ENCODE data around the gene DTYMK. TPM values are rescaled to one million over a fixed set of nuclear protein-coding genes. Genes with fewer than 3 reads are reported as not detected.
"Not testable (repeated sequence)": the region's sequence is repeated elsewhere in the genome, so short reads cannot be mapped to it uniquely, and the experiment has no call there.

Gene DTYMK, protein sequence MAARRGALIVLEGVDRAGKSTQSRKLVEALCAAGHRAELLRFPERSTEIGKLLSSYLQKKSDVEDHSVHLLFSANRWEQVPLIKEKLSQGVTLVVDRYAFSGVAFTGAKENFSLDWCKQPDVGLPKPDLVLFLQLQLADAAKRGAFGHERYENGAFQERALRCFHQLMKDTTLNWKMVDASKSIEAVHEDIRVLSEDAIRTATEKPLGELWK
- 13.8 TPM for total RNA-seq

DNA sequence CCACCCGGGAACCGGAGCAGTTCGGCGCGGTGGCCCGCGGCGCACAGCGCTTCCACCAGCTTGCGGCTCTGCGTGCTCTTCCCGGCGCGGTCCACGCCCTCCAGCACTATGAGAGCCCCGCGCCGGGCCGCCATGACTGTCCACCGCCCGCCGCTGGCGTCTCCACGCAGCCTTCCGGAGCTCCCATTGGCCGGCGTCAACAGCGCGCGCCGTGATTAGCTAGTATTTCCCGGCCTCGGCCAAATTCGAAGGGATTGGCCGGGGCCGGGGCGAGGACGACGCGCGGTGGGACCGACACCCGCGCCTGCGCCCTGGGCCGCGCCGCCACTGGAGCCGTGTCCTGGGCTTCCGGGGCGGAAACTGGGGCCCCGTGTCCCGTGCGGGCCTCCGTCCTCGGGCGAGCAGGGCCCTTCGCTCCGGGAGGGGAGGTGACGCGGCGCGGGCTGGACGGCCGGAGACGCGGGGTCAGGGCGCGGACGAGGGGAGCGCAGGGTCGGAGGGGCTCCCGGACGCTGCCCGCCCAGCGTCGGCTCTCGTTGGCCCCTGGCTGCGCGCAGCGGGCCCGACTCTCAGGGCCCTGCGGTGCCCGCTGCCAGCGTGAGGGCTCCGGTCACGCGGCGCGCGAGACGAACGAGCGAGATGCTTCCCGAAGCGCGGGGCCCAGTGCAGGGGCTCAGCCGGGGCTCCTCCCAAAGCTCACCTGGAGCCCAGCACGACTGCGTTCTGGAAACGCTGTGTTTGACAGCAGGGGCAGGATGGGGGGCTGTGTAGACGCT, at the start of gene DTYMK:
TSS of gene DTYMK (minus strand) at position 166 of the 776 bp plus-strand sequence. CDS start at position 134, 32 bp downstream.
- peak; percentile 91 for DNase-seq

DNA sequence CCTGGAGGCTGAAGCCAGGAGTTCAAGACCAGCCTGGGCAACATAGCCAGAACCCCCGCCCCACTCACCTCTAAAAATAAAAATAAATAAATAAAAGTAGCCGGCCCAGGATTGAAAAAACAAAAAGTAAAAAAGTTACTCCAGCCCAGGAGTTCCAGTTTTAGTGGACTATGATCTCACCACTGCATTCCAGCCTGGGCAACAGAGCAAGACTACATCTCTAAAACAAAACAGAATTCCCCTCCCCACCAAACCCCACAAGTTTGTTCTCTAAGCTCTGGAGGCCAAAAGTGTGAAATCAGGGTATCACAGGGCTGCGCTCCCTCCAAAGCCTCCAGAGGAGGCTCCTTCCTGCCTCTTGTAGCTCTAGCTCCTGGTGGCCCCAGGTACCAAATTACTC, 49.5 kb upstream of the DTYMK start:
- no peak for DNase-seq

DNA sequence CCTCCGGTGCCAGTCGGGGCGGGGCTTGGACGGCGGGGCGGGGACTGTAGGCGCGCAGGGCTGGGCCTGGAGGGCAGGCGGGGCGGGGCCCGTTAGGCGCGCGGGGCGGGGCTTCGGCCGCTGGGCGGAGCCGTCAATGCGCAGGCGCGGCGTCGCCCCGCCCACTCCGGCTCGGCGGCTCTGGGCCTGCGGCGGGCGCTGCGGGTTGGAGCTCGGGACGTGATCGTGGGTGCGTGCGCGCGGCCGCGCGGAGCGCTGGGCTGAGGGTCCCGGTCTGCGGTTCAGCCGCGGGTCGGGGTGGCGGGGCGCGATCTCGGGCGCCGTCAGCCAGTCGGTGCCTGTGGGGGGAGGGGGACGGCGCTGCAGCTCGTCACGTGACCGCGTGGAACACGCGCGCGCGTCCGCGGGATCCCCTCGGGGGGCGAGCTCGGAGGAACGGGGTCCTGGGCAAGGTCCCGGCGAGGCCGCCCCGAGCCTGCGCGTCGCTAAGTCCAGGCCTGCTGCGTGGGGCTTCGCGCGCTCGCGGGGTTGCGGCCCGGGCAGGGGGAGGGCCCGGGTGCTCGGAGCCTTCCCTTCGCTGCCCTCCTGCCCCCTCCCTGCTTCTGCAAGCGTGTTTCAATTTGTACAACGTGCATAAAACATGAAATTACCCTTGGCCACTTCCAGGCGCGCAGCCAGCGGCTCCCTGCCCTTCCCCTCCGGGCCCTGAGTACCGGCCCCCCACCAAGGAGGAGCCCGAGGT, 48.0 kb upstream of the DTYMK start, which contains the start of gene D2HGDH:
TSS of gene D2HGDH (plus strand) at position 164 of the 742 bp plus-strand sequence. CDS start 595 bp downstream, outside the sequence.
- DNase-seq: peak; percentile 69

DNA sequence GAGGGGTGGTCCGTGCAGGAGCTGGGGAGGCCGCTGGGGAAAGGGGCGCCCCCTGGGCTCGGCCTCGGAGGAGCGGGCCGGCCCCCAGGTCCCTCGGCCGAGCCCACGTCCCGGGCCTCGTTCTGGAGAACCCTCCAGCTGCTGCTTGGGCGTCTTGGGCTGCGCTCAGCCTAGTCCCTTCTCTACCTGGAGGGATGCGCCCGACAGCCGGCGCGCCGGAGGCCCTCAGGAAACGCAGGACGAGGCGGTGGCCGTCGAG, 47.5 kb upstream of the DTYMK start:
- no peak for DNase-seq

DNA sequence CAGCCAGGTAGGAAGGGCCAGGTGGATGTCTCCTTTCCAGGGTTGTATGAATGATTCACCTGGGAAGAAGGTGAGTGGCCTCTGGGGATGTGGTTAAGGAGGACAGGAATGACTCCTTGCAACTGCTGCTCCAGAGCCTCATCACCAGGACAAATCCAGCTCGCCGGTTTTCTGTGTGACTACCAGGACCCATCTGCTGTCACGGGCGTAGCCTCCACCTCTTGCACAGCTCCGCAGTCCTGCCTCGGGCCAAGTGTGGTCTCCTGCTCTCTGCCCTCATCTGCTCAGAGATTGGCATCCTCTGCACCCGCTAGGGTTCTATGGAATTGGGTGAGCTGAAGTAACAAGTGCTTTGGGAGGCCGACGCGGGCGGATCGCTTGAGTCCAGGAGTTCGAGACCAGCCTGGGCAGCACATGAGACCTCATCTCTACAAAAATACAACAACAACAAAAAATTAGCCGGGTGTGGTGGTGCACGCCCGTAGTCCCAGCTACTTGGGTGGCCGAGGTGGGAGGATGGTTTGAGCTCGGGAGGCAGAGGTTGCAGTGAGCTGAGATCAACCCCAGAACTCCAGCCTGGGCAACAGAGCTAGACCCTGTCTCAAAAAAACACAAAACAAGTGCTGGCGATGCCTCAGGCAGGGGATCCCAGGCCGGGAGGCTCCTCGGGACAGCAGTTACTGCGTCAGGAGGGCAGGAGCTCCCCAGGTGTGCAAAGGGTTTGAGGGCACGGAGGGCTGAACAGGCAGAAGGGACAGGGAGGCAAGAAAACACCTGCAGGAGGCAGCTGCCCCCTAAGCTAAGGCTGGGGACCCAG, 47.0 kb upstream of the DTYMK start:
- no peak for DNase-seq

DNA sequence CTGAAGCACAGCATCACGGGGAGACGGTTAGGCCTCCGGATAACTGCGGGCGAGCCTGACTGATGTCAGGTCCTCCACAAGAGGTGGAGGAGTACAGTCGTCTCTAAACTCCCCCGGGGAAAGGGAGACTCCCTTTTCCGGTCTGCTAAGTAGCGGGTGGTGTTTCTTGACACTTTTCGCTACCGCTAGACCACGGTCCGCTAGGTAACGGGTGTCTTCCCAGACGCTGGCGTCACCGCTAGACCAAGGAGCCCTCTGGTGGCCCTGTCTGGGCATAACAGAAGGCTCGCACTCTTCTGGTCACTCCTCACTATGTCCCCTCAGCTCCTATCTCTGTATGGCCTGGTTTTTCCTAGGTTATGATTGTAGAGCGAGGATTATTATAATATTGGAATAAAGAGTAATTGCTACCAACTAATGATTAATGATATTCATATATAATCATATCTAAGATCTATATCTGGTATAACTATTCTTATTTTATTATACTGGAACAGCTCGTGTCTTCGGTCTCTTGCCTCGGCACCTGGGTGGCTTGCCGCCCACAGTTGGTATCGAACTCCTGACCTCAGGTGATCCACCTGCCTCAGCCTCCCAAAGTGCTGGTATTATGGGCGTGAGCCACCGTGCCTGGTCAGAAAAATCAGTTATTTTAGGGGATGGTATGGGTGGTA, 46.0 kb upstream of the DTYMK start:
- DNase-seq: not testable (repeated sequence)

DNA sequence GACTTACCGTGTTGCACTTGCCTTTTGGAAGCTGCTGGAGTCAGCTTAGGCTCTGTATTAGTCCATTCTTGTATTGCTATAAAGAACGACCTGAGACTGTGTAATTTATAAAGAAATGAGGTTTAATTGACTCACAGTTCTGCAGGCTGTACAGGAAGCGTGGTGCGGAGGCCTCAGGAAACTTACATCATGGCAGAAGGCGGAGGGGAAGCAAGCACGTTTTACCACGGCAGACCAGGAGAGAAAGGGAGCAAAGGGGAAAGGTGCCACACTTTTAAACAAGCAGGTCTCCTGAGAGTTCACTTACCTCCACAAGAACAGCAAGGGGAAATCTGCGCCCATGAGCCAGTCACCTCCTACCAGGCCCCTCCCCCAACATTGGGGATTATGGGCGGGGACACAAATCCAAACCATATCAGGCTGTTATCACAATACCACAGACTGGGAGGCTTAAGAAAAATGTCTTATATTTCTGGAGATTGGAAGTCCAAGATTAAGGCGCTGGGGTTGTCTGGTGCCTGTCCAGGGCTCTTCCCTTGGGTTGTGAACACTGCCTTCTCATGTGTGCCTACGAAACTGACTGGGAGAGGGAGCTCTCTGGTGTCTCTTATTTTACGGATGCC, 44.2 kb upstream of the DTYMK start:
- DNase-seq: no peak

DNA sequence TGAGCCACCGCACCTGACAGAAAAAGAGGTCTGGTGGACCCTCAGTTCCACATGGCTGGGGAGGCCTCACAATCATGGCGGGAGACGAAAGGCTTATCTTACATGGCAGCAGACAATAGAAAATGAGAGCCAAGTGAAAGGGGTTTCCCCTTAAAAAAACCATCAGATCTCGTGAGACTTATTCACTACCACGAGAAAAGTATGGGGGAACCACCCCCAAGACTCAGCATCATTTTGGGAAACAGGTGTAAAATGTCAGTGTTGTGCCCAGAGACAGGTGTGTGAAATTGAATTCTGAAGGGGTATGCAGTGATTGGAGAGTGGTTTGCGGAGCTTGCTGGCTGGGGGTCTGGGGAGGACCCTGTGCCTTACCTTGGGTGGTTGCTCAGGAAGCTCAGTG, 43.3 kb upstream of the DTYMK start:
- no peak for DNase-seq

DNA sequence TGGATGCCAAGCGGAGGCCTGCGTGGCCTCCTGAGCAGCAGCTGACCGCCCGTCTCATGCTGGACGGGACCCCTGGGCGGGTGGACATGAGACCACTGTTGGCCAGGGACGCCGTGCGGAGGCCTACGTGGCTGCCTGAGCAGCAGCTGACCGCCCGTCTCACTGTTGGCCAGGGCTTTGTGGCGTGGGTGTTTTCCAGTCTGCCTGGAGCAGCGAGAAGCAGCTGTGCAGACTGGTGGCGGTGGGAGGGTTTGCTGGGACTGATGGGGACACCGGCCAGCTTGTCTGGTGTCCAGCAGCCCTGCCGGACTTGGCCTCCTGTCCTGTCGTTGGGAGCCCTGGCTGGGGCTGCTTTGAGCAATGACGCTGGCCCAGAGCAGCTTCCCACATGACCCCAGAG, 42.0 kb upstream of the DTYMK start:
- no peak for DNase-seq

DNA sequence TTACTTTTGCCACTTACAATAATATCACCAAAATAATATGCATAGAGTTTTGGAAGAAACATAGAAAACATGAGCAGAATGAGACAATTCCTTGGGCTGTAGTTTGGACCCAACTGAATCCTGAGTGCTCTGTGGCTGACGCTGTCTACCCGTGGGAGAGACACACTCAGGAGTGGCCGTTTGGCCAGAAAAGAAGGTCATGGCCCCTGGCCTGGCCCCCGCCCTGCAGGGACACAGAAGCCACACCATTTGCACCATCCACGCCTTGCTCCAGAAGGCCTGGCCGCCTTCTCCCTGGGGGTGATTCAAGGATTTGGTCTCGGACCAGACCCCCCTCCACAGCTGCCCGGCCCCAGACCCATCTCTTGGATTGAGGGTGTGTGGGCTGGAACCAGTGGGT, 41.4 kb upstream of the DTYMK start:
- no peak for DNase-seq

DNA sequence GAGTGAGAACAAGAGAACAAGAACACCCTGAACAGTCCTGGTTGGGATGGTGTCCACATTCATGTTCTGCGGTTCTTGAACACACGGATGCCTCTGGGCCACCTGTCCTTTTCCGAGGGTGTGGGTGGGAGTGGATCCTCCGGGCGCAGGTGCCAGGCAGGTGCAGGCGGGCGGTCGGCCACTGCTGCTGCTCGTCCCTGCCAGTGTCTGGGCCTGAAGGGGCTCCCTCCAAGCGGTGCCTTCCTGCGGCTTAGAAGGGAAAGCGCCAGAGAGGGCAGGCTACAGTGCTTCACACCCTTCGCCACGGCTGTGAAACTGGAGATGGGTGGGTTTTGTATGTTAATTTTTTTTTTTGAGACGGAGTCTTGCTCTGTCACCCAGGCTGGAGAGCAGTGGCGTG, 39.8 kb upstream of the DTYMK start:
- DNase-seq: no peak

DNA sequence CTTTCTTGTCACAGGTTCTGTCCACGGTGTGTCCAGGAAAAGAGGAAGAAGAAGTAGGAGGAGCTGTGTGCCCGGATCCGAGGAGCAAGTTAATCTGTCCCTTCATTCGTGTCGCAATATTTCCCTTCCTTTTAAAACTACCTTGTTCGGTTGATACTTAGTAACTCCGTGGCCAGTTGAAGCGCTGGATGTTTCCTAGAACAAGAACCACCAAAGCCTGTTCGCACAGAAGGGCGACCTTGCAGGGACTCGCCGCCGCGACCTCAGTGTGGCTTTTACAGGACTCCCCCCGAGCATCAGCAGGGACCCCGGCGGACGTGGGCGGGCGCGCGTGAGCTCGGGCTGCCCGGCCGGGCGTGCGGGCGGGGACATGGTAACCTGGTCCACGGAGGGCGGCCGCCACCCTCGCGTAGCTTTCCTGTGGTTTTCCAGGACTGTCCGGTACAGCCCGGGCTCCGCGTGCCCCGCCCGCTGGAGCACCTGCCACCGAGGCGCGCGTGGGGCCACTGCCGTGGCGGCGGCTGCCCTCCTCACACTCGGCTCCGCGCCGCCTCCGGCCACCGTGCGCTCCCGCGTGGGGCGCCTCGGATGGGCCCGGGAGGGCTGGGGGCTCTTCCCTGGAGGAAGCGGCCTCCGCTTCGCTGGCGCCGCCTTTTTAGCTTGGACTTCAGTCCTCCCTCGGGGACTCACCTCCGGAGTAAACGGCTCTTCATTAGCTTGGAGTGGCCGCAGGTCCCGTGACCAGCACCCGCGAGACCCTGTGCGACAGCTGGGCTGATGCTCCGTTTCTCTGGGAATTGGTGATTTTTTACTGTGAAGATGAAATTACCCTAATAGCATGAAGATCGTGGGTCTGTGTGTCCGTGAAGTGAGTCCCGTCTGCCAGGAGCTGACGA, 38.6 kb upstream of the DTYMK start:
- DNase-seq: no peak

DNA sequence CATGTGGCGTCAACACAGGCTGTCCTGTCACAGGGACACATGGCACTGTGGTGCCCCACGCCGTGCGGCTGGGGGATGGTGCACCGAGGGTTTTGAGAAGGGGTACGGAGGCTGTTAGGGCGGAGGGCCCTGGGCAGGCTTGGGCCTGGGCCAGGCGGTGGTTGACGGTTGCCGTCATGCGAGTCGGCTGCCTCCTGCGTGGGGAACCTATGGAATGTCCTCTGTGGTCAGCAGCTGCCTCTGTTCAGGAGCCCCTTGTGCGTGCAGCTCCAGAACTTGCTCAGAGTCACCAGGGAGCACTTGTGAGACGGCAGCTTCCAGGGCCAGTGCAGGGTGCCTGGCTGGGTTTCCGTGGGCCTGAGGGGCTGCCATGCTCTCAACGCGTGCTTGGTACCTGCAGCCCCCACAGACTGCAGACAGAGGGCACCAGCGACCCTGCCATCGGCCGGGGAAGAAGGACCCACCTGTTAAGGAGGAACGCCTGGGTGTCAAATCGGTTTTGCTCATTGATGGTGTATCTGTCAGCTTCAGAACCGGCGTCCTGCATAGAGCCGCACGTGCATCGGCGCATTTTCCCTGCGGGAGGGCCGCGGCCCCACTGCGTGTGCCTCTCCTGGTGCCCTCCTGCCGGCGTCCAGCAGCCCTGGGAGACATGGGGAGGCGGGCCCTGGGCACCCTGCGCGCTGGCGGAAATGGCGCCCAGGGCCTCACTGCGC, 37.8 kb upstream of the DTYMK start:
- DNase-seq: no peak

DNA sequence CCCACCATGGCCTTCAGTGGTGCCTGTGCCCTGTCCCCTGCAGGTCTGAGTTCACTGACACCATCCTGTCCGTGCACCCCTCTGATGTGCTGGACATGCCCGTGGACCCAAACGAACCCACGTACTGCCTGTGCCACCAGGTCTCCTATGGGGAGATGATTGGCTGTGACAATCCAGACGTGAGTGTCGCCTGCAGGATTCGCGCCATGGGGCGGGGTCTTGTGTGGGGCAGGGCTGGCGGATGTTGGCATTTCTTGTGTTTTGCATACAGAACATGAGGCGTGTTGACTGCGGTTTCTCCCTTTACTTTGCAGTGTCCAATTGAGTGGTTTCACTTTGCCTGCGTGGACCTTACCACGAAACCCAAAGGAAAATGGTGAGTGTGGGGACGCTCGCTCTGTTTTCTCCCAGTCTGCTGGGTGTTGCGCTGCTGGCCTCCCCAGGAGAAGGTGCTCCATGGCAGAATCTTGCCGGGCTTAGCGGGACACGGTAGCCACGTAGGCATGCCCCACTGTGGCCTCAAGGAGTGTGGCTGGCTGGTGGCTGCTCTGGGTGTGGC, 36.4 kb upstream of the DTYMK start:
- DNase-seq: no peak

DNA sequence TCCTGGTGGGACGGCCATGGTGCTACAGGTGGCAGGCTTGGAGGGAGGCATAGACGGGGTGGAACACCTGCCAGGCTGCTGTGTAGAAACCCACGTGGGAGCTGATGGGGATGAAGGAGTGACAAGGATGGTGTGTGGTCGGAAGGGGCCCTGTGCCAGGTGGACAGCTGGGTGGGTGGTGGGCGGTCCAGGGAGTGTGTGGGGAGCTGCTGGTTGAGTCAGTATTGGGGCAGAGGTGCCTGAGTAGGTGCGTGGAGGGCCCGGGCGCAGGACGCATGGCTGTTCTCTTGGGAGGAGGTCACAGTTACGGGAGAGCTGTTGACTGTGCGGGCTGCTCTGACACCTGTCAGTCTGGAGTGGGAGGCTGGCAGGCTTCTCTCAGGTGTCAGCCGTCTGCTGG, 35.2 kb upstream of the DTYMK start:
- DNase-seq: no peak

DNA sequence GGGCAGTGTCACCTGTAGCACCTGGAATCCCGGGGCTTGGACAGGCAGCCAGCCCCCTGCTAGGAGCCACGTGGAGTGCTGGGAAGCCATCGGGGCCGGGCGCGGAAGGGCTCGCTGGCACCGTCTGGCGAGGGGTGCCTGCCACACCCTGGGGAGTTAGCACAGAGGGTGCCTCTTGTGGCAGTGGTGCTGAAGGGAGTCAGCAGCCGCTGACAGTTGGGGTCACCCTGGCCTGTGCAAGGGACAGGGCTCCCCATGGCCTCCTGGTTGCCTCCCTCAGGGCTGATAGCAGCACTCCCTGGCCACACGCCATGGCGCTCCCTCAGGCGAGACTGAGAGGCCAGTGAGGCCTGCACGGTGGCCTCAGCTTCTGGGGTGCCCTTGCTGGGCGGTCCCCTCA, 33.9 kb upstream of the DTYMK start:
- no peak for DNase-seq

DNA sequence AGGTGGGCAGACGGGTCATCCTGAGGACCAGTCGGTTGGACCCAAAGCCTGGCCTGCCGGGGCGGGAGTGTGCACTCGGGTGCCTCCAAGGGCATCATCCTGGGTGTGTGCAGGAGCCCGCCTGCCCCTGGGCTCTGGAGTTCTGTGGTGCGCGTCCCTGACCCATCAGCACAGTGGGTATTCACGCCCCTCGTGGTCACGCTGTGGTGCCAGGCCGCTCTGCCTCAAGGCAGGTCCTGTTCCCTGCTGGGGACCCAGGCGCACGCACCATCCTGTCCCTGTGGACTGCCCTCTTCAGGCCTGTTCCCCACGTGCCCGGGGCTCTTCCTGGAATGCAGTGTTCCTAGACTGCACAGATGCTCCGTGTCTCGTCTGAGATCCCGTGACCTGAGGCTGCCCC, 33.5 kb upstream of the DTYMK start:
- no peak for DNase-seq

DNA sequence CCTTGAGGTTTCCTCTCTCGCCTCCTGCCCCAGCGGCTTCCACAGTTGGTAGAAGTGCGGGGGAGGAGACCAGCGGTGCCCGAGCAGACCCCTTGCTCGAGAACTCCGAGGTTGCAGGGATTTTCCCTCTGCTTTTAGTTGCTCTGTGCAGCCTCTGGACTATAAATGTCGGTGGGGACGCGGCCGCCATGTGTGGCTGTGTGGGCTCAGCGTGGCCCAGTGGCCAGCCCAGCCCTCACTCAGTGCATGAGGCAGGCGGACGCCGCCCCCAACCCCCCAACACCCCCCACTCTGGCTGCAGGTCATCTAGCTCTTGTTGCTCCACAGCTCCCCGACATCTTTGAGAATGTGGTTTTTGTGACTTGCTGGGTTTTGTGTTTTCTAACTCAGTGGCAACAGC, 32.5 kb upstream of the DTYMK start:
- DNase-seq: no peak

DNA sequence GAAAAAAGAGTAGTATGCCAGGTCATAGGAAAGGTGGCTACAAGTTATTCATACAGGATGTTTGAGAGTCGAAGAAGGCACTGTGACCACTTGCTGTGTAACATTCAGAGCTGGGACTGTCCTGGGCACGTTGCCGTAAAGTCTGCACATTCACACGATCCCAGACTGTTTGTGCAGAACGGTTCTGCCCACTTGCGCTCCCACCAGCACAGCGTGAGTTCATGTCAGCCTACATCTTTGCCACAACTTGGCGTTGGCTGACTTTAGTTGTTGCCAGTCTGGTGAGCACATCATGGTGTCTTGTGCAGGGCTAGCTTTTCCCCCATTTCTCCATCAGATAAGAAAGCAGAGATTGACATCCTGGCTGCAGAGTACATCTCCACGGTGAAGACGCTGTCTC, 22.3 kb upstream of the DTYMK start:
- DNase-seq: no peak

DNA sequence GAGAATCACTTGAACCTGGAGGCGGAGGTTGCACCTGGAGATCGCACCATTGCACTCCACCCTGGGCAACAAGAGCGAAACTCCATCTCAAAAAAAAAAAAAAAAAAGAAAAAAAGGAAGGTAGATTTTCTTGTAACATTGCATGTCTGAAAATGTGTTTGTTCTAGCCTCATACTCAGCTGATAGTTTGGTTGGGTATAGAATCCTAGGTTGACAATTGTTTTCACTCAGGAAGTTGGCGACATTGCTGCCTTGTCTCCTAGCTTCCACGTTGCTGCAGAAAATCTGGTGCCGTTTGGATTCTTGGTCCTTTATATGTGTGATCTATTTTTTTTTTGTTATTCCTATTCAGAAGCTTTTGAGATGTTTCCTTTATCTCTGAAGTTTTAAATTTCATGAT, 19.9 kb upstream of the DTYMK start:
- DNase-seq: no peak

All from skin of body (tissue), 2 donors.